C4-2B (cell line): ENCODE data around the gene TBC1D4.
"Not testable (repeated sequence)": the region's sequence is repeated elsewhere in the genome, so short reads cannot be mapped to it uniquely, and the experiment has no call there.

Experiments
- H3K27ac ChIP-seq: fragments of 450-650 bp; 2 replicates; pipeline ENCODE4 v1.5.1; 2017
- ZFX ChIP-seq: fragments of 450-650 bp; IDR thresholded peaks from 2 replicates; pipeline ENCODE4 v1.6.1; 2017
- TF ChIP-seq, protein P1 (sequence below): fragments of 450-650 bp; conservative IDR thresholded peaks from 2 replicates; pipeline ENCODE4 v1.5.1; 2017; ENCODE audit warnings: mild to moderate bottlenecking

The TBC1D4 gene

DNA sequence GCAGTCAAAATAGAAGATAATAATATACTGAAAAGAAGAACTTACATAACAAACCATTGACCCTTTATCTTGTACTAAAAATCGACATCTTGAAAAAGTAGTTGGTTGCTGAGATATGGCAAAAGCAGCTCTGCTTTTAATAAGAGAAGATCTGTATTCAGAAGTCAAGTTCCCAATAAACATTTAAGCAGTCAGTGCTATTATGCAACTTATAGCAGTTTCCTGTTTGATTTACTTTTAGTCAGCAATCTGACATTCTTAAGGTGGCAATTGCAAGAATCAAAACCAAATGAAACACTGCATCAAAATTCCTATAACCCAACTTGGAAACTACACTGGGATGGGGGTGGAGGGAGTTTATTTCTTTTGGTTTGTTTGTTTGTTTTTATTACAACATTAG is 165.5 kb downstream of the TBC1D4 start:
- no peak for TF ChIP-seq ZFX
- TF ChIP-seq, protein P1, sequence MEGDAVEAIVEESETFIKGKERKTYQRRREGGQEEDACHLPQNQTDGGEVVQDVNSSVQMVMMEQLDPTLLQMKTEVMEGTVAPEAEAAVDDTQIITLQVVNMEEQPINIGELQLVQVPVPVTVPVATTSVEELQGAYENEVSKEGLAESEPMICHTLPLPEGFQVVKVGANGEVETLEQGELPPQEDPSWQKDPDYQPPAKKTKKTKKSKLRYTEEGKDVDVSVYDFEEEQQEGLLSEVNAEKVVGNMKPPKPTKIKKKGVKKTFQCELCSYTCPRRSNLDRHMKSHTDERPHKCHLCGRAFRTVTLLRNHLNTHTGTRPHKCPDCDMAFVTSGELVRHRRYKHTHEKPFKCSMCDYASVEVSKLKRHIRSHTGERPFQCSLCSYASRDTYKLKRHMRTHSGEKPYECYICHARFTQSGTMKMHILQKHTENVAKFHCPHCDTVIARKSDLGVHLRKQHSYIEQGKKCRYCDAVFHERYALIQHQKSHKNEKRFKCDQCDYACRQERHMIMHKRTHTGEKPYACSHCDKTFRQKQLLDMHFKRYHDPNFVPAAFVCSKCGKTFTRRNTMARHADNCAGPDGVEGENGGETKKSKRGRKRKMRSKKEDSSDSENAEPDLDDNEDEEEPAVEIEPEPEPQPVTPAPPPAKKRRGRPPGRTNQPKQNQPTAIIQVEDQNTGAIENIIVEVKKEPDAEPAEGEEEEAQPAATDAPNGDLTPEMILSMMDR = no peak

DNA sequence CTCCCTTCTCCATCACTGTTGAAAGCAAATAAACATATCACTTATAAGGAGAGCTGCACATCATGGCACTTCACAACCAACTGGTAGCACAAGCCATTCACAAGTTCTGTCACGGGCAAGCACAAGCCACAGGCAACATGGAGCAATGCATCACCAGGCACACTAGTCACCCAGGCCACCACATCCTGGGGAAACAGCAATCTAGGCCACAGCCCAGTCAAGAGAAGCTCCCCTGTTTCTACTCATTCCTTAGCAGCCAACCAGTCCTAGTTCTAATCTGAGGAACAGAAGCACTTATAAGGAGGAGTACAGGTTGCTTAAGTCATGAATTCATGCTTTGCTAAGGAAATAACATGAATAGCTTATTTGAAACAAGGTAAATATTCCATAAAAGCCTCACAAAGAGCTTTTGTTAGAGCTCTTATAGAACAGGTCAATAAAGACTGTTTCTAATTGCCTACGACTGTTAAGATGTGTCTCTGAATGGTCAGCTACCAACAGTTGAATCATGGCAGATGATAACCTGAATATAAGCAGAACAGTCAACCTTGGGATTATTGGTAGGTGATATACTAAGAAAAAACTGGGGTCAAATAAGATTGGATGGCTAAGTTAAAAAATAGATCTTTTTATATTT is 169.0 kb downstream of the TBC1D4 start:
- TF ChIP-seq ZFX = no peak
- TF ChIP-seq, protein P1 = no peak
- no peak overlapping the region for H3K27ac ChIP-seq

More for the DNA sequence above, 165.5 kb downstream of the TBC1D4 start:
- no peak overlapping the region for H3K27ac ChIP-seq

DNA sequence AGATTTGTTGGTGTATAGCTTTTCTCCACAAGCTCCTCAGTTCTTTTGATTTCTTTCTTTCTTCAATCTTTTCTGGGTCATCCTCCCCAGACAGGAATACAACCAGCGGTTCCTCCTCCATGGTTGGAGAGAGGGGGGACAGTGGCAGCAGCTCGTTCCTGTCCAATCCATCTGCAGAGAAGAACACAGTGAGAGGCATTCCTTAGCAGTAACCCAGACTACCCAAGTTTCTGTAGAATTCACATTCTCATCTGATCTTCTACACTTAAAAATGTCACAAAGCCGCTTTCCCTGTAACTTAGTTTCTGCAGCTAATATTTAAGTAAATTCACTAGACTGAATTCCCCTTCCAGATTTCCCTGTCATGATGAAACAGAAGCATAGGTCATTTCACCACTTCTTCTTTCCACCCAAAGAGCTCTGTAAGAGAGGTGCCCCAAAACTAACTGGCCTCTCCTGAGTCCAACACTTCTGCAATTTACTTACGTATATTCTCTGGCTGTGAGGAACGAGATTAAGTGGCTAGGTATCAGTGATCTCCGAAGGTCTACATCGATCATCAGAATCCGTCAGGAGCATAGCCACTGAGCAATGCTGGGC is 171.9 kb downstream of the TBC1D4 start:
- TF ChIP-seq ZFX = no peak
- TF ChIP-seq, protein P1 = no peak
- H3K27ac ChIP-seq = no peak overlapping the region

DNA sequence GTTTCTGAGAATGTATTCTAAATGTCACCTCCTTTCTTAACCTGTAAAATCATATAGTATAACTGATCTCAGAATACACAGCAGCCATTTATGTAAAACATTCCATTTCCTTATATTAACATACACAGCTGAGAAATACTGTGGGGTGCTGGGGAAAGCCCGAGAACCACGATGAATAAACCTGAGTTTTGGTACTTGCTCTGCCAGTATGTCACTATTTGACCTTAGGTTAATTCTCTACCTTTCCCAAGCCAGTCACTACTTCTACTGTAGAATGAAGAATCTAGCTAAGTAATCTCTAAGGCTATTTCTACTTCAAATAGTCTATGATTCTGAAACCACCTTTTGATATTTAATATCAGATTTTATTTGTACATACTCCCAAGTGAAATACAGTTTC is 173.7 kb downstream of the TBC1D4 start:
- H3K27ac ChIP-seq = no peak overlapping the region
- TF ChIP-seq ZFX = no peak

DNA sequence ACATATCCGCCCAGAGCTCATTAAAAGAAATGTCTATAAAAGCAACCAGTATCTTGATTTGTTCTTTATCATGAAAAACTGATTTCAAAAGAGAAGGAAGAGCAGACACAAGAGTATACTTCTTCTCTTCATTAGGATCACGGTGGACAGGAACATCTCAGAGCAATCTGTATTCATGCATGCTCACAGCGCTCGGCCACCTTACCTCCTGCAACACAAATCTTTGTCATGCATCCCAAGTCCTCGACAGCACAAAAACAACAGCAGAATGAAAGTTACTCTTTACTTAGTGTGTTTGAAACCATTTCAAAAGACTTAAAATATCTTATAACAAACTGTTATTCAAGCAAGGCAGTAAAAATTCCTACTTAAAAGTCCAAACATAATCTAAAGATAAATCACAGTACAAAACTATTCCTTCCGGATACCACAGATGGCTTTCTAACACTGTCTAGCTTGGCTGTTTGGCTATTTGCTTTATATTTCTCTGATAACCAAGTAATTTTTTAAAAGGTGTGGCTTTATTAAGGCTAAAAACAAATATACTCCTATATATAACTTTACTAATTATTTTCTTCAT is 174.5 kb downstream of the TBC1D4 start:
- no peak overlapping the region for H3K27ac ChIP-seq
- TF ChIP-seq, protein P1 = no peak
- no peak for TF ChIP-seq ZFX

DNA sequence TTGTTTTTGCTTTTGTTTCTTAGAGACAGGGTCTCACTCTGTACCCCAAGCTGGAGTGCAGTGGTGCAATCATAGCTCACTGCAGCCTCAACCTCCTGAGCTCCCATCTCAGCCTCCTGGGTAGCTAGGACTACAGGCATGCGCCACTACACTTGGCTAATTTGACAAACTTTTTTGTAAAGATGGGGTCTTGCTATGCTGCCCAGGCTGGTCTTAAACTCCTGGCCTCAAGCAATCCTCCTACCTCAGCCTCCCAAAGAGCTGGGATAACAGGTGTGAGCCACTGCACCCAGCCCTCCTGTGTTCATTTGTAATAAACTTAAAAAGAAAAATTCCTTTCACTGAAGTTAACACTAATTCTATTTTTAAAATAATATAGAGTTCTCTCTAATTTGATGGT is 175.0 kb downstream of the TBC1D4 start:
- H3K27ac ChIP-seq = not testable (repeated sequence)

DNA sequence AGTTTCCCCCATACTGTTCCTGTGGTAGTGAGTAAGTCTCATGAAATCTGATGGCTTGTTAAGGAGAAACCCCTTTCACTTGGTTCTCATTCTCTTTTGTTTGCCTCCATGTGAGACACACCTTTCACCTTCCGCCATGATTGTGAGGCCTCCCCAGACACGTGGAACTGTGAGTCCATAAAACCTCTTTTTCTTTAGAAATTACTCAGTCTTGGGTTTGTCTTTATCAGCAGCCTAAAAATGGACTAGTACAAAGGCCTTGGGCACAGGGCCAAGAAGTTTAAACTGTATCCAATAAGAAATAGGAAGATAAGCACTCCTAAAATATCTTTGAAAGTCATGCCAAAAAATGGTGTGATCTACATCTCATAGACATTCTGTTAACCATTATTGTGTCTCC is 176.9 kb downstream of the TBC1D4 start:
- H3K27ac ChIP-seq = no peak overlapping the region
- TF ChIP-seq, protein P1 = no peak
- TF ChIP-seq ZFX = no peak

DNA sequence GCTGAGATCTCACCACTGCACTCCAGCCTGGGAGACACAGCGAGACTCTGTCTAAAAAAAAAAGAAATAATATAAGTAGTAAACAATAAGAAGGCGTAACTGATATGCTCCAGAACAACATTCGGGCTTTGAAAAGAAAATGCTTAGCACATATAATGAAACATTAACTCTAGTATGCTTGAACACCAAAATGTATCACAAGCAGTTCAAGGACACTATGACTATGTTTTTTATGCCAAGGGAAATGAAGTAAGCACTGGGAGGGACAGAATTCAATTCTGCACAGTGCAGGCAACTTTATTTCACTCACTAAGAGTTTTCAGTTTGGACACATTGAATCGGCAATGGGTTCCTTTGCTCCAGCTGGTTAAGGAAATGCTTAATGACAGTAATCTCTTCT is 178.7 kb downstream of the TBC1D4 start:
- no peak for TF ChIP-seq ZFX
- TF ChIP-seq, protein P1 = no peak

More for the DNA sequence above, 178.7 kb downstream of the TBC1D4 start:
- H3K27ac ChIP-seq = no peak overlapping the region
